Measurements from ENCODE around the gene MYO5A. TPM values are rescaled to one million over a fixed set of nuclear protein-coding genes. Genes with fewer than 3 reads are reported as not detected.

The MYO5A gene
- total RNA-seq, 2 donors from 2014 or later: 2.6 to 6.0 TPM

GRCh38 chr15:52434885-52435284 lies 93.8 kb downstream of the MYO5A start:
- no peak overlapping the region for H3K9ac ChIP-seq (ENCODE audit: low read depth in 2 of 2, low read length in 2 of 2)
- TF ChIP-seq CTCF (IDR thresholded peaks at IDR 0.05): no peak
- intact Hi-C loops (cut with DNase I): no loop called here

GRCh38 chr15:52428297-52428696 lies 100.4 kb downstream of the MYO5A start:
- intact Hi-C loops (cut with DNase I): no loop called here
- H3K4me1 ChIP-seq: no peaks in the 10 kb centered on the region
- H3K9ac ChIP-seq (ENCODE audit: low read depth in 2 of 2, low read length in 2 of 2): no peak overlapping the region
- DNase-seq: no peak
- H3K27ac ChIP-seq: no peak overlapping the region
- H3K36me3 ChIP-seq: no peaks in the 10 kb centered on the region
- no peaks in the 10 kb centered on the region for H3K27me3 ChIP-seq
- no peak overlapping the region for H3K4me3 ChIP-seq
- TF ChIP-seq CTCF (IDR thresholded peaks at IDR 0.05): no peak
- H3K9me3 ChIP-seq: no peaks in the 10 kb centered on the region

More at GRCh38 chr15:52434885-52435284, 93.8 kb downstream of the MYO5A start:
- no peaks in the 10 kb centered on the region for H3K4me1 ChIP-seq
- no peak overlapping the region for H3K4me3 ChIP-seq
- H3K9me3 ChIP-seq: no peaks in the 10 kb centered on the region
- DNase-seq: no peak
- no peaks in the 10 kb centered on the region for H3K36me3 ChIP-seq
- no peaks in the 10 kb centered on the region for H3K27me3 ChIP-seq
- H3K27ac ChIP-seq: no peak overlapping the region

GRCh38 chr15:52427804-52428203 lies 100.9 kb downstream of the MYO5A start:
- intact Hi-C loops (cut with DNase I): no loop called here
- H3K4me3 ChIP-seq: no peak overlapping the region
- DNase-seq: no peak
- H3K36me3 ChIP-seq: no peaks in the 10 kb centered on the region
- TF ChIP-seq CTCF (IDR thresholded peaks at IDR 0.05): no peak
- H3K27me3 ChIP-seq: no peaks in the 10 kb centered on the region
- no peak overlapping the region for H3K27ac ChIP-seq
- no peaks in the 10 kb centered on the region for H3K4me1 ChIP-seq
- H3K9me3 ChIP-seq: no peaks in the 10 kb centered on the region
- H3K9ac ChIP-seq (ENCODE audit: low read depth in 2 of 2, low read length in 2 of 2): no peak overlapping the region

- no peak for TF ChIP-seq CTCF (IDR thresholded peaks at IDR 0.05)
- intact Hi-C loops (cut with DNase I): no loop called here
- no peak for DNase-seq
- Histone ChIP-seq H3K27ac (no peak overlapping the region), H3K4me3 (no peak overlapping the region), H3K4me1 (no peaks in the 10 kb centered on the region), H3K9ac (ENCODE audit: low read depth in 2 of 2, low read length in 2 of 2) (no peak overlapping the region), H3K27me3 (no peaks in the 10 kb centered on the region), H3K36me3 (no peaks in the 10 kb centered on the region), H3K9me3 (no peaks in the 10 kb centered on the region)
These were observed 103.7 kb downstream of the MYO5A start for GRCh38 chr15:52424856-52425431.

GRCh38 chr15:52423852-52424251 lies 104.8 kb downstream of the MYO5A start:
- H3K4me3 ChIP-seq: no peak overlapping the region
- H3K9ac ChIP-seq (ENCODE audit: low read depth in 2 of 2, low read length in 2 of 2): no peak overlapping the region
- H3K27me3 ChIP-seq: no peaks in the 10 kb centered on the region
- H3K4me1 ChIP-seq: no peaks in the 10 kb centered on the region
- no peak for DNase-seq
- no peaks in the 10 kb centered on the region for H3K36me3 ChIP-seq
- H3K9me3 ChIP-seq: no peaks in the 10 kb centered on the region
- intact Hi-C loops (cut with DNase I): no loop called here
- H3K27ac ChIP-seq: no peak overlapping the region
- TF ChIP-seq CTCF (IDR thresholded peaks at IDR 0.05): no peak
